ENCODE data around the gene C1orf216. TPM values are rescaled to one million over a fixed set of nuclear protein-coding genes. Genes with fewer than 3 reads are reported as not detected.

The C1orf216 gene
- total RNA-seq, 1 experiment from 2014 or later: 6.6 TPM

GRCh38 chr1:35675773-35676172 is 42.9 kb downstream of the C1orf216 start:
- H3K4me1 Mint-ChIP-seq (ENCODE audit: low read depth, unreplicated experiment): no peaks in the 10 kb centered on the region
- Histone ChIP-seq H3K36me3 (ENCODE audit: control insufficient read depth, insufficient read depth, low read length) (no peaks in the 10 kb centered on the region), H3K9me3 (no peaks in the 10 kb centered on the region), H3K27me3 (replicated peaks; ENCODE audit: control insufficient read depth, insufficient read depth, low read length) (no peaks in the 10 kb centered on the region), H3K4me3 (ENCODE audit: low read depth, low read length) (no peak overlapping the region), H3K4me1 (no peaks in the 10 kb centered on the region)
- no peaks in the 10 kb centered on the region for H3K9me3 Mint-ChIP-seq (ENCODE audit: unreplicated experiment)
- H3K4me3 Mint-ChIP-seq (ENCODE audit: unreplicated experiment): no peak overlapping the region
- intact Hi-C loops (cut with micrococcal nuclease; ENCODE audit: unreplicated experiment): no loop called here
- ChIA-PET CTCF (no interaction called here), POLR2A (no interaction called here)
- no peaks in the 10 kb centered on the region for H3K36me3 Mint-ChIP-seq (ENCODE audit: insufficient read depth, unreplicated experiment)
- no peak overlapping the region for H3K27ac Mint-ChIP-seq (ENCODE audit: unreplicated experiment)
- peaks cover 13% of the 10 kb centered on the region for H3K27me3 Mint-ChIP-seq (ENCODE audit: insufficient read depth, unreplicated experiment)
- BruUV-seq (replicated peaks): no TSS peak
- DNase-seq: no peak
- no peak for TF ChIP-seq CTCF (IDR thresholded peaks at IDR 0.05; ENCODE audit: insufficient read depth in 1 of 2, low read depth in 1 of 2, low read length in 1 of 2, severe bottlenecking in 1 of 2, unreplicated experiment in 1 of 2)

- H3K27me3 ChIP-seq (replicated peaks; ENCODE audit: control insufficient read depth, insufficient read depth, low read length): no peaks in the 10 kb centered on the region
- H3K4me3 ChIP-seq (ENCODE audit: low read depth, low read length): no peak overlapping the region
- Mint-ChIP-seq H3K4me3 (ENCODE audit: unreplicated experiment) (no peak overlapping the region), H3K4me1 (ENCODE audit: low read depth, unreplicated experiment) (no peaks in the 10 kb centered on the region), H3K36me3 (ENCODE audit: insufficient read depth, unreplicated experiment) (no peaks in the 10 kb centered on the region), H3K27ac (ENCODE audit: unreplicated experiment) (no peak overlapping the region), H3K9me3 (ENCODE audit: unreplicated experiment) (no peaks in the 10 kb centered on the region), H3K27me3 (ENCODE audit: insufficient read depth, unreplicated experiment) (peaks cover 13% of the 10 kb centered on the region)
- no TSS peak for BruUV-seq (replicated peaks)
- POLR2A ChIA-PET: no interaction called here
- no peaks in the 10 kb centered on the region for H3K36me3 ChIP-seq (ENCODE audit: control insufficient read depth, insufficient read depth, low read length)
- CTCF ChIA-PET: no interaction called here
- intact Hi-C loops (cut with micrococcal nuclease; ENCODE audit: unreplicated experiment): no loop called here
- H3K4me1 ChIP-seq: no peaks in the 10 kb centered on the region
- no peak for TF ChIP-seq CTCF (IDR thresholded peaks at IDR 0.05; ENCODE audit: insufficient read depth in 1 of 2, low read depth in 1 of 2, low read length in 1 of 2, severe bottlenecking in 1 of 2, unreplicated experiment in 1 of 2)
- no peak for DNase-seq
- no peaks in the 10 kb centered on the region for H3K9me3 ChIP-seq
Observed at GRCh38 chr1:35674111-35674510, 44.6 kb downstream of the C1orf216 start.

- CTCF ChIA-PET: no interaction called here
- Mint-ChIP-seq H3K9me3 (ENCODE audit: unreplicated experiment) (no peaks in the 10 kb centered on the region), H3K4me3 (ENCODE audit: unreplicated experiment) (no peak overlapping the region), H3K27me3 (ENCODE audit: insufficient read depth, unreplicated experiment) (peaks cover 17% of the 10 kb centered on the region), H3K4me1 (ENCODE audit: low read depth, unreplicated experiment) (no peaks in the 10 kb centered on the region), H3K36me3 (ENCODE audit: insufficient read depth, unreplicated experiment) (no peaks in the 10 kb centered on the region), H3K27ac (ENCODE audit: unreplicated experiment) (no peak overlapping the region)
- no peak for TF ChIP-seq CTCF (IDR thresholded peaks at IDR 0.05; ENCODE audit: insufficient read depth in 1 of 2, low read depth in 1 of 2, low read length in 1 of 2, severe bottlenecking in 1 of 2, unreplicated experiment in 1 of 2)
- Histone ChIP-seq H3K27me3 (replicated peaks; ENCODE audit: control insufficient read depth, insufficient read depth, low read length) (no peaks in the 10 kb centered on the region), H3K4me3 (ENCODE audit: low read depth, low read length) (no peak overlapping the region), H3K4me1 (no peaks in the 10 kb centered on the region), H3K36me3 (ENCODE audit: control insufficient read depth, insufficient read depth, low read length) (no peaks in the 10 kb centered on the region), H3K9me3 (no peaks in the 10 kb centered on the region)
- BruUV-seq (replicated peaks): no TSS peak
- POLR2A ChIA-PET: no interaction called here
- intact Hi-C loops (cut with micrococcal nuclease; ENCODE audit: unreplicated experiment): no loop called here
- no peak for DNase-seq
Observed at GRCh38 chr1:35672116-35672515, 46.6 kb downstream of the C1orf216 start.
